T-helper 17 cell (primary cell): ENCODE results near the gene SPEM3. TPM values are rescaled to one million over a fixed set of nuclear protein-coding genes. Genes with fewer than 3 reads are reported as not detected.

Experiments
- ATAC-seq: fragments of 150-1000 bp; cut with Tn5 transposase; 2 replicates; pipeline ENCODE4 v1.10.0; 2021; ENCODE audit warnings: mild to moderate bottlenecking, moderate library complexity
- DNase-seq, 3 donors: peaks; one replicate each; pipeline versions ENCODE4 v3.0.0 to v3.0.0-alpha.2; 2020 to 2021
- H3K9me3 ChIP-seq: one replicate; pipeline ENCODE4 v1.7.0; 2013; ENCODE audit warnings: low read length, mild to moderate bottlenecking; ENCODE audit not compliant: control insufficient read depth, poor library complexity, severe bottlenecking
- H3K27ac Mint-ChIP-seq: one replicate; pipeline ENCODE4 v1.8.0; 2022; ENCODE audit warnings: mild to moderate bottlenecking, moderate library complexity, mixed read lengths
- H3K27me3 Mint-ChIP-seq: one replicate; pipeline ENCODE4 v1.8.0; 2022; ENCODE audit warnings: mixed read lengths
- H3K36me3 Mint-ChIP-seq: one replicate; pipeline ENCODE4 v1.8.0; 2022; ENCODE audit warnings: low read depth, mixed read lengths
- H3K4me1 Mint-ChIP-seq: one replicate; pipeline ENCODE4 v1.8.0; 2022; ENCODE audit warnings: mild to moderate bottlenecking, mixed read lengths
- H3K4me3 Mint-ChIP-seq: one replicate; pipeline ENCODE4 v1.8.0; 2022; ENCODE audit warnings: mild to moderate bottlenecking, moderate library complexity, mixed read lengths
- total RNA-seq, 4 donors: library from RNA in 2 of 4; stranded (reverse) in 2 of 4; gene quantifications; one replicate each; pipeline ENCODE4 v1.2.3 and lab custom pipeline; 2022 to 2026

SPEM3 gene
- total RNA-seq, 2 donors from 2014 or later: not detected

DNA sequence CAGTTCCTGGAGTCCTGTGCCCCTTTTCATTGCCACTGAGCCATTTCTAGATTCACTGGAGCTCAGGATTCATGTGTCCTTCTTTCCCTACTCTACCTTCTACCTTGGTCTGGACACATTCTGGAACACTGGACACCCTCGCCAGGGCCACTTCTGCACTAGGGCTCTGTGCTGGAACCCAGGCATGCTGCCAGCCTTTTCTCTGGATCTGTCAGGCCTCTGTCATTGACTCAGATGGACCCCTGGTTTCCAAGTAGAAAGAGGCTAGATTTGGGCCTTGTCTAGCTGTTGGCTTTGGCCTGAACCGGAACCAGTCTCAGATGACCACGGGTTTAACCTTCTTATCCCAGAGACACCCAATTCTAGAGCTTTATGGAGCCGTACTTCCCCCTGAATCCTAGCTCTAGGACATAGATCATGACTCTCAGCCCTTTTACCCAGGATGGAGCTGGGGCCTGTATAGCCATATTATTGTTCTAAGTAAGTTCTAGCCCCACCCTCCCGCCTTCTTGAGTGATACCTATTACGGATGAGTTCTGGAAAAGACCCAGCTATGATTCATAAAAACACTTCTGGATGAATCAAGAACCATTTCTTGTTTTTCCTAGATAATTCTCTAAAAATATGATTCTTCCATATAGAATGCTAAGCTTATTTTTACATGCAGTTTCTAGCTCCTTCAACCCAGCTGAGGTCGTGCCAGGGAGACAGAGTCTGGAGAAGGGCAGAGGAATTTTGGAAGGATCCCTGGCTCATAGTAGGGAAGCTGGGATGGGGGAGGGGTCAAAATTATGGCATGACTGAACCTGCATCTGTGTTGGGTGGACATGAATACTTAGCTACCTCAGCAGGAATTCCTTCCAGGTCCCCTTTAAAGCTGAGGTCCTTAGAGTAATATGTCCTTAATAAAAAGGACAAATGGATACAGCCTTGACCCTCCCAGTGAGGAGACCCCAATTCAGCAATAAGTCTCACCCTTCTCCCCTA, 15.1 kb downstream of the SPEM3 start:
- peaks cover 13% of the 10 kb centered on the region for H3K36me3 Mint-ChIP-seq
- peaks cover 68% of the 10 kb centered on the region for H3K27me3 Mint-ChIP-seq
- DNase-seq: no peak
- peaks cover 25% of the 10 kb centered on the region for H3K4me1 Mint-ChIP-seq
- ATAC-seq: no peak
- no peak overlapping the region for H3K4me3 Mint-ChIP-seq
- H3K27ac Mint-ChIP-seq: no peak overlapping the region
- no peaks in the 10 kb centered on the region for H3K9me3 ChIP-seq

GRCh38 chr17:7444682-7445618, 16.3 kb downstream of the SPEM3 start, which contains the start of gene CHRNB1:
Gene CHRNB1 (plus strand): TSS chr17:7445061. CDS start chr17:7445128, 67 bp downstream.
- DNase-seq (no peak), ATAC-seq (peak; percentile 5)
- Mint-ChIP-seq H3K27me3 (peaks cover 63% of the 10 kb centered on the region), H3K4me3 (peak within 1 kb of the TSS; percentile 87), H3K4me1 (peaks cover 20% of the 10 kb centered on the region), H3K36me3 (peaks cover 13% of the 10 kb centered on the region), H3K27ac (peak within 1 kb of the TSS; percentile 21)
- H3K9me3 ChIP-seq: no peaks in the 10 kb centered on the region

DNA sequence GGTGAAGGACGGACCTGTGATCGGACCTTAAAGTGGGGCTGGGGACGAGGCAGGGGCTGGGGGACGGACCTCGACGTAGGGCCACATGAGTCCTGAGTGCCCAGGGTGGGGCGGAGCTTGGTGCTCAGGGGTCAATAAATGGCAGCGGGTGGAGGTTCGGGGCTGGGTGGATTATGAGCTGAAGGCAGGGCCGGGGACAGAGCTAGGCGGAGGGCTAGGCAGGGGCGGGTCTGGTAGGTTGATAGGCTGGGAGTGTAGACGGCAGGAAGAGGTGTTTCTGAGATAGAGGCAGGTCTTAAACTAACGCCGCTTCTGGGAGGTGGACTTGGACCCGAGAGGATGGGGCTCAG, 16.9 kb downstream of the SPEM3 start:
- peaks cover 10% of the 10 kb centered on the region for H3K36me3 Mint-ChIP-seq
- peak; percentile 87 for ATAC-seq
- peaks cover 58% of the 10 kb centered on the region for H3K27me3 Mint-ChIP-seq
- H3K27ac Mint-ChIP-seq: peak overlapping the region; percentile 21
- H3K4me3 Mint-ChIP-seq: peak overlapping the region; percentile 87
- peaks cover 13% of the 10 kb centered on the region for H3K4me1 Mint-ChIP-seq
- no peaks in the 10 kb centered on the region for H3K9me3 ChIP-seq
- DNase-seq: no peak

DNA sequence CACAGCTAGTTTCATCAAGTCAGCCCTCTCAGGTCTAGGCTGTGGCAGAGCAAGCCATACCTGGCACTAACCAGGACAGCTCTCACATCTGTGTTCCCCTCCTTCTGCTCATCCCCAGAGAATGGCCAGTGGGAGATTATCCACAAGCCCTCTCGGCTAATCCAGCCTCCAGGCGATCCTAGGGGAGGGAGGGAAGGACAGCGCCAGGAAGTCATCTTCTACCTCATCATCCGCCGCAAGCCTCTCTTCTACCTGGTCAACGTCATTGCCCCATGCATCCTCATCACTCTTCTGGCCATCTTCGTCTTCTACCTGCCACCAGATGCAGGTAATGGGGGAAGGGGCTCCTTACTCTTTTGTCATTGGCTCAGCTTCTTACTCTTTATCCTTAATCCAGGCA, 19.8 kb downstream of the SPEM3 start:
- H3K4me1 Mint-ChIP-seq: peaks cover 13% of the 10 kb centered on the region
- H3K36me3 Mint-ChIP-seq: peaks cover 6% of the 10 kb centered on the region
- H3K4me3 Mint-ChIP-seq: no peak overlapping the region
- H3K27ac Mint-ChIP-seq: no peak overlapping the region
- no peak for ATAC-seq
- no peak for DNase-seq
- peaks cover 35% of the 10 kb centered on the region for H3K27me3 Mint-ChIP-seq
- no peaks in the 10 kb centered on the region for H3K9me3 ChIP-seq

DNA sequence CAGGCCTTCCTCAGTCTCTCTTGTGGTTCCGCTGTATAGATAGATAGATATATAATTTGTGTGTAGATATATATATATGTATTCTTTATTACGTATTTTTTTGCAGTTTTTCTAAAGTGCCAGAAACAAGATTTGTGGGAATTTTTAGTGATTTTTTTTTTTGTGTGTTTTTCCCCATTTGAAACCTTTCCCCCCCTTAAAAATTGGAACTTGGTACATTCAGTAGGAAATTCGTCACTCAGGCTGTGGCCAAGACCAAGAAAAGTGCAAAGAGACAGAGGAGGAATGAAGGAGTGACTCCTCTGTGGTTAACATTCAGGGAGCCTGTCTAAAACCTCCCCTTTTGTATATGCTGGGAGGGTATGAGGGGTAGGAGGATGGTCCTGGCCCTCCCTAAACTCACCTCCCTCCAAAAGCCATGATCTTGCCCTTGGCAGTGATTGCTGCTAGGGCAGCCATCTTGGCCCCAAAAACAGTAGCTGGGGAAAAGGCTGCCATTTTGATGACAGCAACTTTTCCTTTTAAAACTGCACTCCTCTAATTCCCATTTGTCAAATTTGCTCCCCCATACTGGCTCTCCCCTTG, 31.4 kb downstream of the SPEM3 start:
- no peak for ATAC-seq
- peaks cover 16% of the 10 kb centered on the region for H3K4me1 Mint-ChIP-seq
- H3K9me3 ChIP-seq: no peaks in the 10 kb centered on the region
- H3K27ac Mint-ChIP-seq: no peak overlapping the region
- peaks cover 4% of the 10 kb centered on the region for H3K36me3 Mint-ChIP-seq
- H3K4me3 Mint-ChIP-seq: no peak overlapping the region
- no peak for DNase-seq
- no peaks in the 10 kb centered on the region for H3K27me3 Mint-ChIP-seq

DNA sequence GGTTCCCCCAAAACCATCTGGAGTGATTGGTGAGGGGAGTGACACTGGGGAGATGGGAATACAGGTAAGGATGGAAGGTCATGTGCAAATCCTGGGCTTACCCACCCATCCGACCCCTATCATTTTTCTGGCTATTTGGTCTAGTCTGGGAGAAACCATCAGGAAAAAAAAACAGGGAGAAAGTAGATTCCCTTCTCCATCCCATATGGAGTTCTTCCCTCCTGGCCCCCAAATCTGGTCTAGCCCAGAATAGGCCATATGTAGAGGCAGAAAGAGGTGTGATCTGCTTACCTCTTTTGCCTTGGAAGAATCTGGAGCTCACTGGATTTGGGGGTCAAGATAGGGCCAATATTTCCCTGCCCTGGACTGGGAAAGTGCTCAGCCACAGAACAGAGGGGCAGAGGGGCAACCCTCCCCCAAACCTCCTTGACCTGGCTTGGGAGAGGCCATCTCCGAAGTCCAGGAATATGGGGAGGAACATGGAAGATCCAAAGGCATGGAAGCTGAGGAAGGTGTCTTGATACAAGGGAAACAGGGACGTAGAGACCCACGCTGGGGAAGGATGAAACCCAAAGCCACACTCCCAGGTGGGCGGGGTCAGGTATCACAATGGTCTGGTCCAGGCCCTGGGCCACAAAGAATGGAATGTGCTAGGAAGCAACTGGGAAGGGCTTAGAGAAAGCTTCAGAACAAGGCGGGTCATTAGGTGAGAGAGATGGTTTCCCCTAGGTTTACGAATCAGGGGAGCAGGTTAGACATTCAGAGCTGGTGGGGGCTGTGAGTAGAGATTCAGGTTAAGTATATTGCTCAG, 32.4 kb downstream of the SPEM3 start:
- no peak for ATAC-seq
- Mint-ChIP-seq H3K27ac (peak overlapping the region; percentile 32), H3K27me3 (no peaks in the 10 kb centered on the region), H3K4me1 (peaks cover 12% of the 10 kb centered on the region), H3K4me3 (no peak overlapping the region), H3K36me3 (peaks cover 4% of the 10 kb centered on the region)
- no peaks in the 10 kb centered on the region for H3K9me3 ChIP-seq
- DNase-seq: no peak

- ATAC-seq: no peak
These were observed 34.1 kb downstream of the SPEM3 start for GRCh38 chr17:7462474-7463371.

DNA sequence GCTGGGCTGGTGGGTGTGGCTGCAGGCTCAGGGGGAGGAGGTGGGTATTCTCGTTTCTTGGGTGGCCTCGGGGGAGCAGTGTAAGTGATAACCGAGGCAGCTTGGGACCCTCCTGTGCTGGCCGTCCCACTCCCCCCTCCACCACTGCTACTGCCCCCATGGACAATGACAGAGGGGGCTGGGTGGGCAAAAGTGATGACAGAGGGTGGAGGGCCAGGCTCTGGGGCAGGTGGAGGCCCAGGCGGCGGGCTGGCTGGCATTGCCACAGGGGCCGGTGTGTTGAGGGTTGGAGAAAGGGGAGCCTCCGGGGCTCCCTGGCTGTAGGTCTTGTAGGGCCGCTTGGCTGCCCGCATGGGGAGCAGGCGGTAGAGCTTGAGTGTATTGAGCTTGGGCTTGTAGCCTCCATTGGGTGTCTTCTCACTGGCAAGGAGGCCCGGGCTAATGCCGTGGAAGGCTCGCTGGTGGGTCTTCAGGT, 34.8 kb downstream of the SPEM3 start:
- DNase-seq (no peak), ATAC-seq (no peak)
- Mint-ChIP-seq H3K4me3 (peak overlapping the region; percentile 33), H3K27me3 (no peaks in the 10 kb centered on the region), H3K27ac (peak overlapping the region; percentile 39), H3K4me1 (peaks cover 15% of the 10 kb centered on the region), H3K36me3 (peaks cover 4% of the 10 kb centered on the region)
- no peaks in the 10 kb centered on the region for H3K9me3 ChIP-seq

More at GRCh38 chr17:7462474-7463371, 34.1 kb downstream of the SPEM3 start:
- H3K4me3 Mint-ChIP-seq: no peak overlapping the region
- DNase-seq: no peak
- H3K9me3 ChIP-seq: no peaks in the 10 kb centered on the region
- peaks cover 4% of the 10 kb centered on the region for H3K36me3 Mint-ChIP-seq
- H3K27ac Mint-ChIP-seq: peak overlapping the region; percentile 39
- H3K27me3 Mint-ChIP-seq: no peaks in the 10 kb centered on the region
- H3K4me1 Mint-ChIP-seq: peaks cover 14% of the 10 kb centered on the region

GRCh38 chr17:7464081-7464480, 35.4 kb downstream of the SPEM3 start:
- H3K9me3 ChIP-seq: no peaks in the 10 kb centered on the region
- no peak for DNase-seq
- H3K4me3 Mint-ChIP-seq: no peak overlapping the region
- peaks cover 4% of the 10 kb centered on the region for H3K36me3 Mint-ChIP-seq
- no peak for ATAC-seq
- peak overlapping the region; percentile 39 for H3K27ac Mint-ChIP-seq
- H3K27me3 Mint-ChIP-seq: no peaks in the 10 kb centered on the region
- peaks cover 19% of the 10 kb centered on the region for H3K4me1 Mint-ChIP-seq

DNA sequence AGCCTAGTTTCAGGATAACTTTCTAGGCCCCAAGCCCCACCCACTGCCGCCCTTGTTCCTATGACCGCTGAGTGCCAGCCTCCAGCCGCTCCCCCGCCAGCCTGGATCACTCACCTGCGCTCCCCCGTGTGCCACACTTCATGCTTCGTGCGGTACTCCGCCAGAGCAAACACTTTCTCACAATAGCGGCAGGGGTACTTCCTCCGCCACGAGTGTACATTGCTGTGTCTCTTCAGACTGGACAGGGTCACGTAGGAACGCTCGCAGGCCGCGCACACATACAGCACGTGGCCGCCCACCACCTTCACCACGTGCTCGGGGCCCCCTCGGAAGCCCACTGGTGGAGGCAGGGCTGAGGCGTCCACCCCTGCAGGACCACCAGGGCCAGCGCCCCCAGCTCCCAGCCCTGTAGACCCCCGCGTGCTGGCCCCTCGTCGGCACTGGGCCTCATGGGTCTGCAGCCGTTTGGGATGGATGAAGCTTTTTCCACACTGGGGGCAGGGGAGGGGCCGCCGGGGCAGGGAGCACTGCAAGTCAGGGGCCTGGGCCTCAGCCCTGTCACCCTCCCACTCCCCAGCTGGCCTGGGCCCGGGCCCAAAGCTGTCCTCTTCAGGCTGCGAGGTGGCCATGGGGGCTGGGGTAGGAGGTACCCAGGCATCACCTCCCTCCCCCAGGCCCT, 37.1 kb downstream of the SPEM3 start:
- Mint-ChIP-seq H3K4me3 (no peak overlapping the region), H3K36me3 (peaks cover 4% of the 10 kb centered on the region), H3K4me1 (peaks cover 16% of the 10 kb centered on the region), H3K27me3 (no peaks in the 10 kb centered on the region), H3K27ac (no peak overlapping the region)
- ATAC-seq (no peak), DNase-seq (no peak)
- no peaks in the 10 kb centered on the region for H3K9me3 ChIP-seq

GRCh38 chr17:7466318-7466638, 37.6 kb downstream of the SPEM3 start:
- peaks cover 2% of the 10 kb centered on the region for H3K36me3 Mint-ChIP-seq
- no peak for DNase-seq
- no peak for ATAC-seq
- peaks cover 13% of the 10 kb centered on the region for H3K4me1 Mint-ChIP-seq
- no peaks in the 10 kb centered on the region for H3K27me3 Mint-ChIP-seq
- no peaks in the 10 kb centered on the region for H3K9me3 ChIP-seq
- peak overlapping the region; percentile 59 for H3K27ac Mint-ChIP-seq
- H3K4me3 Mint-ChIP-seq: no peak overlapping the region
